GM12872 (cell line): Measurements from ENCODE around the gene NR2F1-AS1.

ENCODE experiments used
- TF ChIP-seq, protein P1 (sequence below): IDR thresholded peaks from 3 replicates; pipeline ENCODE4 v1.5.1; 2011; ENCODE audit warnings: low read depth, mild to moderate bottlenecking, low read length, moderate library complexity; ENCODE audit not compliant: insufficient read depth

The NR2F1-AS1 gene

DNA sequence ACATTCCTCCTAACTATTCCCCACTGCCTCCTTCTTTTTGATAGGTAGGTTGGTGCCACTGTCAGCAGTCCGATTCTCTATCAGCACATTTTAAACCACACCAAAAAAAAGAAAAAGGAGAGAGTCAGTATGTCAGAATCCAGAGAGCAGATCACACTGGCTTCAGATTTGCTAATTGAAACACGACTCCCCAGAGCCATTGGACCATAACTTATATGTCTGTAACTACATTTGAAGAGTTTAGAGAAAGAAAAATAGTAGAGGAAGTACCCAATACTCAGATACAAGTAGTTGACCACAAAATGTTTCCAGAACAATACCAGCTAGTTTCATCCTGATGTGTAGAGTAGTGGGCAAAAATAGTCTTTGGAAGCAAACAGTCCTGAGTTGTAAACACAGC, 216.6 kb downstream of the NR2F1-AS1 start:
- TF ChIP-seq, protein P1, sequence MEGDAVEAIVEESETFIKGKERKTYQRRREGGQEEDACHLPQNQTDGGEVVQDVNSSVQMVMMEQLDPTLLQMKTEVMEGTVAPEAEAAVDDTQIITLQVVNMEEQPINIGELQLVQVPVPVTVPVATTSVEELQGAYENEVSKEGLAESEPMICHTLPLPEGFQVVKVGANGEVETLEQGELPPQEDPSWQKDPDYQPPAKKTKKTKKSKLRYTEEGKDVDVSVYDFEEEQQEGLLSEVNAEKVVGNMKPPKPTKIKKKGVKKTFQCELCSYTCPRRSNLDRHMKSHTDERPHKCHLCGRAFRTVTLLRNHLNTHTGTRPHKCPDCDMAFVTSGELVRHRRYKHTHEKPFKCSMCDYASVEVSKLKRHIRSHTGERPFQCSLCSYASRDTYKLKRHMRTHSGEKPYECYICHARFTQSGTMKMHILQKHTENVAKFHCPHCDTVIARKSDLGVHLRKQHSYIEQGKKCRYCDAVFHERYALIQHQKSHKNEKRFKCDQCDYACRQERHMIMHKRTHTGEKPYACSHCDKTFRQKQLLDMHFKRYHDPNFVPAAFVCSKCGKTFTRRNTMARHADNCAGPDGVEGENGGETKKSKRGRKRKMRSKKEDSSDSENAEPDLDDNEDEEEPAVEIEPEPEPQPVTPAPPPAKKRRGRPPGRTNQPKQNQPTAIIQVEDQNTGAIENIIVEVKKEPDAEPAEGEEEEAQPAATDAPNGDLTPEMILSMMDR = no peak

DNA sequence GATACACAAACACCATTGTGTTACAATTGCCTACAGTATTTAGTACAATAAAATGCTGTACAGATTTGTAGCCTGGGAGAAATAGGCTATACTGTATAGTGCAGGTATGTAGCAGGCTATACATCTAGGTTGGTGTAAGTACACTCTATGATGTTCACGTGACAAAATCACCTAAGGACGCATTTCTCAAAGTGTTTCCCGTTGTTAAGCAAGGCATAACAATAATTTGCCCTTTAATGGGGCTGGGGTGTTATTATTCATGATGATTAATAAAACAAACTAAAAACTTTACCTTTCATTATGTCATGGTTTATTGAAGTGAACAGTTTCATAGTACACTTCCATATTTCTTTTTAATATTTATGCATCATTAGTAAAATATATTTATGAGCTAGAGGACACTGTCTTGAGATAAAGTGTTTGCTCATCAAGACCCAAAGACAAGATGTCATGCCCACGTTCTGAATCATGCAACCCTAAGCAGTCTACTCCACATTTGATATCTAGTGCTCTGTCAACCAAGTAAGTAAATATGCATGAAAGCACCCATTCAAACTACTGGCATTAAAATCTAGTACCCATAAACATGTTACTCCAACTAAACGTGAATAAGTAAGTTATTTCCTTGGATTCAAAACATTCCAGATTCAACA, 220.5 kb downstream of the NR2F1-AS1 start:
- TF ChIP-seq, protein P1 = no peak

DNA sequence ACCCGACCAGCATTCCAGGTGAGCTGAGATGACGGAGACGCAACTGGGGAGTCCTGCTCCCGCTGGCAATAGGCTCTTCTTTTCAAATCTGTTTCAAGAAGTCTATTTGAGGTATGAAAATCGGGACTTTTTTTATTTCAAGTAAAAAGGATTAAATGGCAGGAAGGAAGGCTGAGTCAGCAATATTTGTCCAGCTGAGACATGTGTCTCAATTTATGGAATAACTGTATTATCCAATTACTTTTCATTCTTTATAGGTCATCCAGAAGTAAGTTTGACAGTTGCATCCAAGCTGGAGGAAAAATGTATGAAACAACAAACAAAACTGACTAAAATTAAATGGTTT, 221.1 kb downstream of the NR2F1-AS1 start:
- TF ChIP-seq, protein P1 = no peak
